Central memory CD8-positive, alpha-beta T cell (primary cell): ENCODE data around the gene WDR35.

Experiments used
- ATAC-seq: fragments of 150-1000 bp; cut with Tn5 transposase; replicated peaks from 2 replicates; pipeline ENCODE4 v1.10.0; 2022; ENCODE audit warnings: mild to moderate bottlenecking, moderate FRiP score, moderate number of reproducible peaks; ENCODE audit not compliant: poor library complexity, severe bottlenecking; ENCODE audit errors: extremely low read depth
- DNase-seq, 2 donors: peaks; one replicate each; pipeline ENCODE4 v3.0.0; 2021; ENCODE audit warnings: low spot score in 2 of 2
- H3K27ac Mint-ChIP-seq: one replicate; pipeline ENCODE4 v1.8.0; 2022; ENCODE audit warnings: low read depth, mild to moderate bottlenecking, moderate library complexity, mixed read lengths
- H3K27me3 Mint-ChIP-seq: one replicate; pipeline ENCODE4 v1.8.0; 2022; ENCODE audit warnings: mixed read lengths
- H3K36me3 Mint-ChIP-seq: one replicate; pipeline ENCODE4 v1.8.0; 2022; ENCODE audit warnings: mild to moderate bottlenecking, moderate library complexity, mixed read lengths; ENCODE audit not compliant: insufficient read depth
- H3K4me1 Mint-ChIP-seq: one replicate; pipeline ENCODE4 v1.8.0; 2022; ENCODE audit warnings: mixed read lengths
- H3K4me3 Mint-ChIP-seq: one replicate; pipeline ENCODE4 v1.8.0; 2022; ENCODE audit warnings: mild to moderate bottlenecking, moderate library complexity, mixed read lengths
- H3K9me3 Mint-ChIP-seq: one replicate; pipeline ENCODE4 v1.8.0; 2022; ENCODE audit warnings: mixed read lengths

Gene WDR35

GRCh38 chr2:19989667-19990415 is at the start of gene WDR35:
WDR35 (minus strand) TSS chr2:19990105; CDS start chr2:19990015, 90 bp downstream.
- no peaks in the 10 kb centered on the region for H3K9me3 Mint-ChIP-seq
- DNase-seq: peak; percentile 82 to 85
- peak within 1 kb of the TSS; percentile 90 for H3K27ac Mint-ChIP-seq
- peak; percentile 90 for ATAC-seq
- peak within 1 kb of the TSS; percentile 90 for H3K4me3 Mint-ChIP-seq
- peaks cover 33% of the 10 kb centered on the region for H3K27me3 Mint-ChIP-seq
- H3K4me1 Mint-ChIP-seq: peaks cover 23% of the 10 kb centered on the region
- H3K36me3 Mint-ChIP-seq: peaks cover 18% of the 10 kb centered on the region

DNA sequence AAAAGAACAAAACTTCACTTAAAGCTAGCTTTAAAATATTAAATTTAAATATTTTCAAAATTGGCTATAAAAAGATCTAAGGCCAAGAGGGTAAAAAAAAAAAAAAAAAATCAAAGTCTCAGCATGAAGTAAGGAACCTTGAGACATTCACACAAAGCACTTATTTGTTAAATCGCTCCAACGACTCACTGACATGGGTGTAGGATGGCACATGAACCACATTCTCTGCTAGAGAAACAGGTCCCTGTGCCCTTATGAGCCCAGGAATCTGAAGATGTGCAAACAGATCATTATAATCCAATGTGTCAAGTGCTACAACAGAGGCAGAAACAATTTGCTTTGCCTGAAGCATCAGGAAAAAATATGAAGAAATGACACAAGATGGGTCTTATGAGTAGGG is 47.8 kb upstream of the WDR35 start:
- H3K27me3 Mint-ChIP-seq: no peaks in the 10 kb centered on the region
- DNase-seq (no peak), ATAC-seq (no peak)
- H3K27ac Mint-ChIP-seq: no peak overlapping the region
- peaks cover 77% of the 10 kb centered on the region for H3K36me3 Mint-ChIP-seq
- no peak overlapping the region for H3K4me3 Mint-ChIP-seq
- no peaks in the 10 kb centered on the region for H3K9me3 Mint-ChIP-seq
- H3K4me1 Mint-ChIP-seq: peaks cover 18% of the 10 kb centered on the region

GRCh38 chr2:20035955-20036666 is 46.2 kb upstream of the WDR35 start:
- Mint-ChIP-seq H3K9me3 (no peaks in the 10 kb centered on the region), H3K27me3 (no peaks in the 10 kb centered on the region), H3K27ac (no peak overlapping the region), H3K36me3 (peaks cover 88% of the 10 kb centered on the region), H3K4me3 (no peak overlapping the region), H3K4me1 (peaks cover 18% of the 10 kb centered on the region)
- DNase-seq (no peak), ATAC-seq (no peak)

DNA sequence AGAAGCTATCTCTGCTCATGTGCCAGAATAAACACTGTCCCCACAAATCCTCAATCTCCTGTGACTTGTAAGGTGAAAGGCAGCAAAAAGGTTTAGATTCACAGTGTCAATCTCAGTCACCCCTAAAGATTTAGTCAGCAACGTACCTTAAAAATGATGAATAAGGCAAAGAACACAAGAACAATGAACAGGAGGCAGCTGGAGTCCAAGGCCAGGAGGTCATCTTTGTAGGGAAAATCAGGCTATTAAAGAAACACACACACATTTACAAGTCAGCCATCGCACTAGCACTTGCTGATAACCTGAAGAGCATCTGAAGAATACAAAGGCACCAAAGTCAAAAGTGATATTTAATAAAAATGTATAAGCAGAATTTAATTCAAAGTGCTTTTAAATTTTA is 44.9 kb upstream of the WDR35 start:
- Mint-ChIP-seq H3K4me1 (peaks cover 18% of the 10 kb centered on the region), H3K27ac (no peak overlapping the region), H3K9me3 (no peaks in the 10 kb centered on the region), H3K4me3 (no peak overlapping the region), H3K27me3 (no peaks in the 10 kb centered on the region), H3K36me3 (peaks cover 84% of the 10 kb centered on the region)
- ATAC-seq: no peak
- no peak for DNase-seq

- peaks cover 78% of the 10 kb centered on the region for H3K36me3 Mint-ChIP-seq
- H3K9me3 Mint-ChIP-seq: no peaks in the 10 kb centered on the region
- no peaks in the 10 kb centered on the region for H3K27me3 Mint-ChIP-seq
- DNase-seq: no peak
- ATAC-seq: no peak
- peaks cover 18% of the 10 kb centered on the region for H3K4me1 Mint-ChIP-seq
- no peak overlapping the region for H3K4me3 Mint-ChIP-seq
- H3K27ac Mint-ChIP-seq: no peak overlapping the region
Measured at GRCh38 chr2:20034218-20034617, 44.3 kb upstream of the WDR35 start.

DNA sequence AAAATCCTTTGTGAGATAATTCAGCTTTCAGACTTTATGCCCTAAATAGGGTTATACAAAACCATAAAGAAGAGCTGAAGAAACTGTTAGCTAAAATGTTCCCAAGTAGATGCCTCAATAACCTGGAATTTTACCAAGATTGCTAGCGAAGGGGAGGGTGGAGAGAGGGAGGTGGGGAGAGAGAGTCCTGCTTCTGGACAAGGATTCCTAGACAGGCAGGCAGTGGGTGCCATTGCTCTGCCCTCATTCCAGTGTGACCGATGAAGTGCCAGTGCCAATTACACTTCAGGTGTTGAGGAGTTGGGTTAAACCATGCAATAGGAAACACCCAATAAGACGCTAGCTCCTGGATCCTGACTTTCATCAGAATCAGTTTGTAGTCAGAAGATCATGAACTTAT is 43.4 kb upstream of the WDR35 start:
- DNase-seq (no peak), ATAC-seq (no peak)
- H3K9me3 Mint-ChIP-seq: no peaks in the 10 kb centered on the region
- H3K27ac Mint-ChIP-seq: no peak overlapping the region
- no peaks in the 10 kb centered on the region for H3K27me3 Mint-ChIP-seq
- H3K36me3 Mint-ChIP-seq: peaks cover 74% of the 10 kb centered on the region
- peaks cover 17% of the 10 kb centered on the region for H3K4me1 Mint-ChIP-seq
- no peak overlapping the region for H3K4me3 Mint-ChIP-seq

- Mint-ChIP-seq H3K4me3 (no peak overlapping the region), H3K27ac (no peak overlapping the region), H3K36me3 (peaks cover 48% of the 10 kb centered on the region), H3K9me3 (no peaks in the 10 kb centered on the region), H3K4me1 (no peaks in the 10 kb centered on the region), H3K27me3 (no peaks in the 10 kb centered on the region)
- DNase-seq (no peak), ATAC-seq (no peak)
Measured at GRCh38 chr2:20030224-20030623, 40.3 kb upstream of the WDR35 start.

GRCh38 chr2:20027705-20028434 is 38.0 kb upstream of the WDR35 start:
- peaks cover 31% of the 10 kb centered on the region for H3K36me3 Mint-ChIP-seq
- DNase-seq: no peak
- no peaks in the 10 kb centered on the region for H3K27me3 Mint-ChIP-seq
- no peaks in the 10 kb centered on the region for H3K4me1 Mint-ChIP-seq
- no peaks in the 10 kb centered on the region for H3K9me3 Mint-ChIP-seq
- no peak overlapping the region for H3K27ac Mint-ChIP-seq
- H3K4me3 Mint-ChIP-seq: no peak overlapping the region
- ATAC-seq: no peak

GRCh38 chr2:20027260-20027677 is 37.4 kb upstream of the WDR35 start:
- DNase-seq: no peak
- Mint-ChIP-seq H3K9me3 (peaks cover under 1% of the 10 kb centered on the region), H3K4me1 (no peaks in the 10 kb centered on the region), H3K4me3 (no peak overlapping the region), H3K36me3 (peaks cover 25% of the 10 kb centered on the region), H3K27me3 (no peaks in the 10 kb centered on the region), H3K27ac (no peak overlapping the region)
- no peak for ATAC-seq

GRCh38 chr2:20025065-20025786 is 35.3 kb upstream of the WDR35 start:
- Mint-ChIP-seq H3K36me3 (peaks cover 8% of the 10 kb centered on the region), H3K4me3 (no peak overlapping the region), H3K27ac (no peak overlapping the region), H3K27me3 (no peaks in the 10 kb centered on the region), H3K9me3 (peaks cover 14% of the 10 kb centered on the region), H3K4me1 (no peaks in the 10 kb centered on the region)
- ATAC-seq (no peak), DNase-seq (no peak)

- no peak for ATAC-seq
- Mint-ChIP-seq H3K36me3 (peaks cover 3% of the 10 kb centered on the region), H3K27ac (no peak overlapping the region), H3K9me3 (peaks cover 15% of the 10 kb centered on the region), H3K27me3 (no peaks in the 10 kb centered on the region), H3K4me1 (no peaks in the 10 kb centered on the region), H3K4me3 (no peak overlapping the region)
- no peak for DNase-seq
Measured at GRCh38 chr2:20023688-20024087, 33.8 kb upstream of the WDR35 start.

- H3K4me3 Mint-ChIP-seq: no peak overlapping the region
- DNase-seq (no peak), ATAC-seq (no peak)
- no peaks in the 10 kb centered on the region for H3K27me3 Mint-ChIP-seq
- no peak overlapping the region for H3K27ac Mint-ChIP-seq
- peaks cover 15% of the 10 kb centered on the region for H3K9me3 Mint-ChIP-seq
- no peaks in the 10 kb centered on the region for H3K4me1 Mint-ChIP-seq
- H3K36me3 Mint-ChIP-seq: no peaks in the 10 kb centered on the region
Measured at GRCh38 chr2:20021405-20022009, 31.6 kb upstream of the WDR35 start.
